BJ (cell line): ENCODE data around the gene TNRC6C. TPM values are rescaled to one million over a fixed set of nuclear protein-coding genes. Genes with fewer than 3 reads are reported as not detected.

Experiments used
- CTCF ChIA-PET: fragments of 350-600 bp; formaldehyde crosslinking; extraction: SDS; loops from one replicate; lab custom pipeline; 2021; ENCODE audit warnings: antibody characterized with exemption, inconsistent platforms; lab: Yijun Ruan, JAX
- POLR2A ChIA-PET: fragments of 300-600 bp; sonication (Branson Sonifier 250); formaldehyde crosslinking; extraction: SDS; loops from one replicate; lab custom pipeline; 2021; ENCODE audit warnings: antibody characterized with exemption; lab: Charles Lee
- DNase-seq: peaks from one replicate; pipeline ENCODE4 v3.0.0-alpha.2; 2011; ENCODE audit warnings: low read depth
- H3K27me3 ChIP-seq: 2 replicates; pipeline ENCODE4 v1.6.0; 2011; ENCODE audit warnings: low read length; ENCODE audit not compliant: control insufficient read depth, insufficient read depth
- H3K36me3 ChIP-seq: 2 replicates; pipeline ENCODE4 v1.5.1; 2011; ENCODE audit warnings: low read length; ENCODE audit not compliant: control insufficient read depth, insufficient read depth
- H3K4me3 ChIP-seq: 2 replicates; pipeline ENCODE4 v1.5.1; 2011; ENCODE audit warnings: low read depth, mild to moderate bottlenecking, control low read depth, low read length
- CTCF ChIP-seq: IDR thresholded peaks from 2 replicates; pipeline ENCODE4 v1.5.1; 2011; ENCODE audit warnings: low read depth, mild to moderate bottlenecking, control low read depth, inconsistent platforms, low read length, moderate library complexity; ENCODE audit not compliant: insufficient read depth
- polyA plus RNA-seq: library from polyadenylated mRNA; depleted of rRNA; stranded (reverse); fragments of >200 nt; gene quantifications from 2 replicates; pipeline ENCODE4 v1.2.3, GENCODE V29; 2011

The TNRC6C gene
- polyA plus RNA-seq, 1 experiment, result 0.91 TPM

- H3K36me3 ChIP-seq, result no peaks in the 10 kb centered on the region
- peaks cover 10% of the 10 kb centered on the region for H3K27me3 ChIP-seq
- ChIA-PET POLR2A (no interaction called here), CTCF (interaction anchor here (1.4 to 1.8 kb wide), 2 partner anchors 12 to 14 kb away, joined by 3 to 4 read pairs; no protein-coding TSS in a partner anchor)
- no peak for DNase-seq
- no peak for TF ChIP-seq CTCF
- no peak overlapping the region for H3K4me3 ChIP-seq
These were observed 167.7 kb downstream of the TNRC6C start for GRCh38 chr17:78125976-78126894.

- TF ChIP-seq CTCF, result no peak
- CTCF ChIA-PET, result interaction anchor here (1.4 to 1.8 kb wide), 2 partner anchors 12 to 14 kb away, joined by 3 to 4 read pairs; no protein-coding TSS in a partner anchor
These were observed 168.4 kb downstream of the TNRC6C start for GRCh38 chr17:78126895-78127238.

GRCh38 chr17:78127239-78127887, 168.9 kb downstream of the TNRC6C start:
- TF ChIP-seq CTCF, result no peak
- DNase-seq, result no peak
- POLR2A ChIA-PET, result no interaction called here
- Histone ChIP-seq H3K27me3 (peaks cover 11% of the 10 kb centered on the region), H3K36me3 (no peaks in the 10 kb centered on the region), H3K4me3 (no peak overlapping the region)
- CTCF ChIA-PET, result interaction anchor here (1.0 to 1.8 kb wide), 4 partner anchors 11 to 124 kb away, joined by 3 to 4 read pairs (median 3); no protein-coding TSS in a partner anchor

More at GRCh38 chr17:78126895-78127238, 168.4 kb downstream of the TNRC6C start:
- POLR2A ChIA-PET, result no interaction called here
- H3K36me3 ChIP-seq, result no peaks in the 10 kb centered on the region
- no peak for DNase-seq
- no peak overlapping the region for H3K4me3 ChIP-seq
- H3K27me3 ChIP-seq, result peaks cover 10% of the 10 kb centered on the region

GRCh38 chr17:78127888-78128550, 169.5 kb downstream of the TNRC6C start:
- ChIA-PET CTCF (interaction anchor here (0.7 to 1.8 kb wide), 5 partner anchors 11 to 123 kb away, joined by 3 to 4 read pairs (median 3); no protein-coding TSS in a partner anchor), POLR2A (interaction anchor here (0.6 kb wide), 1 partner anchor 43 kb away, joined by 9 read pairs; no protein-coding TSS in a partner anchor)
- H3K27me3 ChIP-seq, result peaks cover 13% of the 10 kb centered on the region
- no peak for TF ChIP-seq CTCF
- H3K36me3 ChIP-seq, result no peaks in the 10 kb centered on the region
- peak overlapping the region; percentile 42 for H3K4me3 ChIP-seq
- DNase-seq, result no peak
